LNCaP clone FGC (cell line): ENCODE results near the gene EDARADD.
"Not testable (repeated sequence)": the region's sequence is repeated elsewhere in the genome, so short reads cannot be mapped to it uniquely, and the experiment has no call there.

Experiments
- DNase-seq: peaks from one replicate; pipeline ENCODE4 v3.0.0-alpha.2; 2011; ENCODE audit warnings: low read depth
- H3K4me3 ChIP-seq: 2 replicates; pipeline ENCODE4 v1.5.1; 2011; ENCODE audit warnings: mild to moderate bottlenecking, low read depth, low read length, control low read depth
- CTCF ChIP-seq: IDR thresholded peaks from 2 replicates; pipeline ENCODE4 v1.5.1; 2012; ENCODE audit warnings: mild to moderate bottlenecking; ENCODE audit not compliant: control insufficient read depth, insufficient read depth; ENCODE audit errors: extremely low read depth

The EDARADD gene

GRCh38 chr1:236502579-236502971 lies 108.5 kb downstream of the EDARADD start:
- no peak for TF ChIP-seq CTCF
- no peak for DNase-seq
- no peak overlapping the region for H3K4me3 ChIP-seq

- no peak for TF ChIP-seq CTCF
- H3K4me3 ChIP-seq = no peak overlapping the region
- DNase-seq = no peak
Observed at GRCh38 chr1:236502972-236503639, 109.0 kb downstream of the EDARADD start.

GRCh38 chr1:236504338-236504737 lies 110.3 kb downstream of the EDARADD start:
- H3K4me3 ChIP-seq, DNase-seq: not testable (repeated sequence)

GRCh38 chr1:236507022-236507700 lies 113.1 kb downstream of the EDARADD start:
- peak; percentile 63 for DNase-seq
- H3K4me3 ChIP-seq = no peak overlapping the region
- no peak for TF ChIP-seq CTCF

- no peak overlapping the region for H3K4me3 ChIP-seq
- no peak for TF ChIP-seq CTCF
- no peak for DNase-seq
Observed at GRCh38 chr1:236508593-236509027, 114.5 kb downstream of the EDARADD start.

- TF ChIP-seq CTCF = no peak
- H3K4me3 ChIP-seq = no peak overlapping the region
- DNase-seq = no peak
Observed at GRCh38 chr1:236509203-236509602, 115.1 kb downstream of the EDARADD start.

- DNase-seq = no peak
- TF ChIP-seq CTCF = no peak
- H3K4me3 ChIP-seq = no peak overlapping the region
Observed at GRCh38 chr1:236509647-236510401, 115.7 kb downstream of the EDARADD start.
